GM12892 (cell line): ENCODE measurements around the gene KLHL28.

Experiments
- POLR2A ChIP-seq: IDR thresholded peaks from 2 replicates; pipeline ENCODE4 v1.6.1; 2011; ENCODE audit warnings: low read depth, low read length, control low read depth
- POLR2AphosphoS5 ChIP-seq: IDR thresholded peaks from 2 replicates; pipeline ENCODE4 v1.6.1; 2011; ENCODE audit warnings: low read depth, low read length, control low read depth
- TAF1 ChIP-seq: IDR thresholded peaks from 2 replicates; pipeline ENCODE4 v1.6.1; 2011; ENCODE audit warnings: low read depth, mild to moderate bottlenecking, control low read depth, low read length, borderline replicate concordance

DNA sequence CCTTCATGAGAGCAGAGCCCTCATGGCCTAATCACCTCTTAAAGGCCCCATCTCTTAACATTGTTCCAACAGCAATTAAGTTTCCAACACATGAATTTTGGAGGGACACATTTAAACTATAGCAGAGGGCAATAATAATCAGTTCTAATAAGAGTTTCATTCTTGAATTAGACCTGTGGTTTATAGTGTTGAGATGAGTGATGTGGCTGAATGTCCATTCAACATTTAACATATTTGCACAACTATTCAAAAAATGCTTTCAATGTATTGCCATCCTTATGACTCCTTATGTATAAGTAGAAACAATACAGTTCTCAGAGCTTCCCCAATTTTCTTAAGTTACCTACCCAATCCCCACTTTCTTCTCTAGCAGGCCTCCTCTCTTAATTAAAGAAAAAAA is 21.5 kb downstream of the KLHL28 start:
- no peak for TF ChIP-seq TAF1
- TF ChIP-seq POLR2A: no peak
- TF ChIP-seq POLR2AphosphoS5: no peak
